Erythroblast (primary cell): Measurements from ENCODE around the gene MSL2.

Experiments used
- GATA1 ChIP-seq: IDR thresholded peaks from 2 replicates; pipeline ENCODE4 v1.6.1; 2011; ENCODE audit warnings: low read depth, mild to moderate bottlenecking, control low read depth, low read length, moderate library complexity
- POLR2A ChIP-seq: IDR thresholded peaks from 2 replicates; pipeline ENCODE4 v1.6.1; 2011; ENCODE audit warnings: mild to moderate bottlenecking, low read length

- no peak for TF ChIP-seq POLR2A
- no peak for TF ChIP-seq GATA1
Observed at GRCh38 chr3:136141291-136141785, 54.8 kb downstream of the MSL2 start.
